ENCODE data around the gene CPED1. TPM values are rescaled to one million over a fixed set of nuclear protein-coding genes. Genes with fewer than 3 reads are reported as not detected.

The CPED1 gene
- total and polyA plus RNA-seq, 2 experiments from 2014 or later, result 0.17 to 0.47 TPM

DNA sequence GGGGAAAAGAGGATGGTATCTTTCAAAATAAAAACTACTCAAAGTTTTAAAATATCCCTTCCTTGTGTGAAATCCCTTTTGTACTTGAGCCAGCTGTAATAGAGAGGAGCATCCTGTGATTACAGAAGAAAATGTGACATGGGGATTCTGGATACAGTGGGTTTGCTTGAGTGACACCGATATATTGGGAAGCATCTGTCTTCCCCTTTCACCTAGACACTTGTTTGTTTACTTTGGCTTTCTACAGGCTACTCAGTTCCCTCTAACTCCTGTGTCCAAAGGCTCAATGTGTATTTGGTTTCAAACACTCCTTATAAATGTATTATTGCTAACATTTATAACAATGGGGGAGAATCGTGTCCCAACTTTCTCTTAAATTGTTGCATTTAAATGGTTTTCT lies 24.4 kb downstream of the CPED1 start (continued):
- TF ChIP-seq ZNF114 (CRISPR knock-in tag; IDR thresholded peaks at IDR 0.05), result no peak

DNA sequence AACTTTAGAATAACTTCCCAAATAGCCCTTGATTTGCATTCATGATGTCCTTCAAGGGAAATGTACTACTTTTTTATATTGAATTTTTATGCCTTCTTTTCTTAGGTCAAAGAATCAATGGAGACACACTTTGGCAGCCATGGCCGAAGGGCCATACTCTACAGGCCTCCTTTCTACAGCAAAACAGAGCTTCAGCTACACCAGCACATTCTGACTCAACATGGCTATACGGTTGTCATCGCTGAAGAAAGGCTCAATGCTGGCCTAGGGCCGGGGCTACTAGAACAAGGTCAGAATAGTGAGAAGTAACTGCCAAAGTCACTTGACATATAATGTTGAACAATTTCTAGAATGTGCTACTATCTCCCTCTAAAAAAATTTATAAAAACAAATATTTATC lies 27.0 kb downstream of the CPED1 start:
- Mint-ChIP-seq H3K27ac (no peak overlapping the region), H3K9me3 (no peaks in the 10 kb centered on the region), H3K4me1 (no peaks in the 10 kb centered on the region), H3K36me3 (ENCODE audit: low read depth) (no peaks in the 10 kb centered on the region), H3K4me3 (no peak overlapping the region), H3K27me3 (ENCODE audit: insufficient read depth, low read depth, poor library complexity) (no peaks in the 10 kb centered on the region)
- H3K4me2 ChIP-seq, result no peak overlapping the region
- no peak overlapping the region for H3K27ac ChIP-seq (ENCODE audit: low read depth)
- H3K36me3 ChIP-seq (ENCODE audit: insufficient read depth), result no peaks in the 10 kb centered on the region
- no peaks in the 10 kb centered on the region for H3K4me1 ChIP-seq (ENCODE audit: insufficient read depth)
- no peaks in the 10 kb centered on the region for H3K79me2 ChIP-seq (replicated peaks; ENCODE audit: insufficient read depth)
- no peaks in the 10 kb centered on the region for H3K27me3 ChIP-seq (ENCODE audit: insufficient read depth)
- H4K20me1 ChIP-seq (replicated peaks; ENCODE audit: insufficient read depth), result no peaks in the 10 kb centered on the region
- no peak overlapping the region for H2AFZ ChIP-seq
- ATAC-seq, result no peak
- no peak for DNase-seq (ENCODE audit: low spot score)
- H3K9me2 ChIP-seq (ENCODE audit: insufficient read depth), result no peaks in the 10 kb centered on the region
- TF ChIP-seq ZNF331 (CRISPR knock-in tag; IDR thresholded peaks at IDR 0.05; ENCODE audit: low read depth), result no peak
- TF ChIP-seq POLR2AphosphoS5 (IDR thresholded peaks at IDR 0.05; ENCODE audit: low read depth), result no peak
- no peak for TF ChIP-seq JUNB (IDR thresholded peaks at IDR 0.05; ENCODE audit: unreplicated experiment)
- TF ChIP-seq NANOG (IDR thresholded peaks at IDR 0.05; ENCODE audit: borderline replicate concordance), result no peak
- no peak for TF ChIP-seq EZH2phosphoT487 (IDR thresholded peaks at IDR 0.05; ENCODE audit: unreplicated experiment)
- no peak for TF ChIP-seq ZNF114 (CRISPR knock-in tag; IDR thresholded peaks at IDR 0.05)
- TF ChIP-seq, protein P1, sequence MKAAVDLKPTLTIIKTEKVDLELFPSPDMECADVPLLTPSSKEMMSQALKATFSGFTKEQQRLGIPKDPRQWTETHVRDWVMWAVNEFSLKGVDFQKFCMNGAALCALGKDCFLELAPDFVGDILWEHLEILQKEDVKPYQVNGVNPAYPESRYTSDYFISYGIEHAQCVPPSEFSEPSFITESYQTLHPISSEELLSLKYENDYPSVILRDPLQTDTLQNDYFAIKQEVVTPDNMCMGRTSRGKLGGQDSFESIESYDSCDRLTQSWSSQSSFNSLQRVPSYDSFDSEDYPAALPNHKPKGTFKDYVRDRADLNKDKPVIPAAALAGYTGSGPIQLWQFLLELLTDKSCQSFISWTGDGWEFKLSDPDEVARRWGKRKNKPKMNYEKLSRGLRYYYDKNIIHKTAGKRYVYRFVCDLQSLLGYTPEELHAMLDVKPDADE (IDR thresholded peaks at IDR 0.05), result no peak
- TF ChIP-seq, protein P2, sequence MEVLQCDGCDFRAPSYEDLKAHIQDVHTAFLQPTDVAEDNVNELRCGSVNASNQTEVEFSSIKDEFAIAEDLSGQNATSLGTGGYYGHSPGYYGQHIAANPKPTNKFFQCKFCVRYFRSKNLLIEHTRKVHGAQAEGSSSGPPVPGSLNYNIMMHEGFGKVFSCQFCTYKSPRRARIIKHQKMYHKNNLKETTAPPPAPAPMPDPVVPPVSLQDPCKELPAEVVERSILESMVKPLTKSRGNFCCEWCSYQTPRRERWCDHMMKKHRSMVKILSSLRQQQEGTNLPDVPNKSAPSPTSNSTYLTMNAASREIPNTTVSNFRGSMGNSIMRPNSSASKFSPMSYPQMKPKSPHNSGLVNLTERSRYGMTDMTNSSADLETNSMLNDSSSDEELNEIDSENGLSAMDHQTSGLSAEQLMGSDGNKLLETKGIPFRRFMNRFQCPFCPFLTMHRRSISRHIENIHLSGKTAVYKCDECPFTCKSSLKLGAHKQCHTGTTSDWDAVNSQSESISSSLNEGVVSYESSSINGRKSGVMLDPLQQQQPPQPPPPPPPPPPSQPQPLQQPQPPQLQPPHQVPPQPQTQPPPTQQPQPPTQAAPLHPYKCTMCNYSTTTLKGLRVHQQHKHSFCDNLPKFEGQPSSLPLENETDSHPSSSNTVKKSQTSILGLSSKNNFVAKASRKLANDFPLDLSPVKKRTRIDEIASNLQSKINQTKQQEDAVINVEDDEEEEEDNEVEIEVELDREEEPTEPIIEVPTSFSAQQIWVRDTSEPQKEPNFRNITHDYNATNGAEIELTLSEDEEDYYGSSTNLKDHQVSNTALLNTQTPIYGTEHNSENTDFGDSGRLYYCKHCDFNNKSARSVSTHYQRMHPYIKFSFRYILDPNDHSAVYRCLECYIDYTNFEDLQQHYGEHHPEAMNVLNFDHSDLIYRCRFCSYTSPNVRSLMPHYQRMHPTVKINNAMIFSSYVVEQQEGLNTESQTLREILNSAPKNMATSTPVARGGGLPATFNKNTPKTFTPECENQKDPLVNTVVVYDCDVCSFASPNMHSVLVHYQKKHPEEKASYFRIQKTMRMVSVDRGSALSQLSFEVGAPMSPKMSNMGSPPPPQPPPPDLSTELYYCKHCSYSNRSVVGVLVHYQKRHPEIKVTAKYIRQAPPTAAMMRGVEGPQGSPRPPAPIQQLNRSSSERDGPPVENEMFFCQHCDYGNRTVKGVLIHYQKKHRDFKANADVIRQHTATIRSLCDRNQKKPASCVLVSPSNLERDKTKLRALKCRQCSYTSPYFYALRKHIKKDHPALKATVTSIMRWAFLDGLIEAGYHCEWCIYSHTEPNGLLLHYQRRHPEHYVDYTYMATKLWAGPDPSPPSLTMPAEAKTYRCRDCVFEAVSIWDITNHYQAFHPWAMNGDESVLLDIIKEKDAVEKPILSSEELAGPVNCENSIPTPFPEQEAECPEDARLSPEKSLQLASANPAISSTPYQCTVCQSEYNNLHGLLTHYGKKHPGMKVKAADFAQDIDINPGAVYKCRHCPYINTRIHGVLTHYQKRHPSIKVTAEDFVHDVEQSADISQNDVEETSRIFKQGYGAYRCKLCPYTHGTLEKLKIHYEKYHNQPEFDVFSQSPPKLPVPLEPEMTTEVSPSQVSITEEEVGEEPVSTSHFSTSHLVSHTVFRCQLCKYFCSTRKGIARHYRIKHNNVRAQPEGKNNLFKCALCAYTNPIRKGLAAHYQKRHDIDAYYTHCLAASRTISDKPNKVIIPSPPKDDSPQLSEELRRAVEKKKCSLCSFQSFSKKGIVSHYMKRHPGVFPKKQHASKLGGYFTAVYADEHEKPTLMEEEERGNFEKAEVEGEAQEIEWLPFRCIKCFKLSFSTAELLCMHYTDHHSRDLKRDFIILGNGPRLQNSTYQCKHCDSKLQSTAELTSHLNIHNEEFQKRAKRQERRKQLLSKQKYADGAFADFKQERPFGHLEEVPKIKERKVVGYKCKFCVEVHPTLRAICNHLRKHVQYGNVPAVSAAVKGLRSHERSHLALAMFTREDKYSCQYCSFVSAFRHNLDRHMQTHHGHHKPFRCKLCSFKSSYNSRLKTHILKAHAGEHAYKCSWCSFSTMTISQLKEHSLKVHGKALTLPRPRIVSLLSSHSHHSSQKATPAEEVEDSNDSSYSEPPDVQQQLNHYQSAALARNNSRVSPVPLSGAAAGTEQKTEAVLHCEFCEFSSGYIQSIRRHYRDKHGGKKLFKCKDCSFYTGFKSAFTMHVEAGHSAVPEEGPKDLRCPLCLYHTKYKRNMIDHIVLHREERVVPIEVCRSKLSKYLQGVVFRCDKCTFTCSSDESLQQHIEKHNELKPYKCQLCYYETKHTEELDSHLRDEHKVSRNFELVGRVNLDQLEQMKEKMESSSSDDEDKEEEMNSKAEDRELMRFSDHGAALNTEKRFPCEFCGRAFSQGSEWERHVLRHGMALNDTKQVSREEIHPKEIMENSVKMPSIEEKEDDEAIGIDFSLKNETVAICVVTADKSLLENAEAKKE (CRISPR knock-in tag; IDR thresholded peaks at IDR 0.05), result no peak
- no peak for TF ChIP-seq STAT1 (IDR thresholded peaks at IDR 0.05; ENCODE audit: unreplicated experiment)
- TF ChIP-seq CREB1 (CRISPR knock-in tag; IDR thresholded peaks at IDR 0.05; ENCODE audit: low read depth), result no peak
- no peak for TF ChIP-seq EZH2 (IDR thresholded peaks at IDR 0.05; ENCODE audit: low read depth, unreplicated experiment)
- TF ChIP-seq, protein P3, sequence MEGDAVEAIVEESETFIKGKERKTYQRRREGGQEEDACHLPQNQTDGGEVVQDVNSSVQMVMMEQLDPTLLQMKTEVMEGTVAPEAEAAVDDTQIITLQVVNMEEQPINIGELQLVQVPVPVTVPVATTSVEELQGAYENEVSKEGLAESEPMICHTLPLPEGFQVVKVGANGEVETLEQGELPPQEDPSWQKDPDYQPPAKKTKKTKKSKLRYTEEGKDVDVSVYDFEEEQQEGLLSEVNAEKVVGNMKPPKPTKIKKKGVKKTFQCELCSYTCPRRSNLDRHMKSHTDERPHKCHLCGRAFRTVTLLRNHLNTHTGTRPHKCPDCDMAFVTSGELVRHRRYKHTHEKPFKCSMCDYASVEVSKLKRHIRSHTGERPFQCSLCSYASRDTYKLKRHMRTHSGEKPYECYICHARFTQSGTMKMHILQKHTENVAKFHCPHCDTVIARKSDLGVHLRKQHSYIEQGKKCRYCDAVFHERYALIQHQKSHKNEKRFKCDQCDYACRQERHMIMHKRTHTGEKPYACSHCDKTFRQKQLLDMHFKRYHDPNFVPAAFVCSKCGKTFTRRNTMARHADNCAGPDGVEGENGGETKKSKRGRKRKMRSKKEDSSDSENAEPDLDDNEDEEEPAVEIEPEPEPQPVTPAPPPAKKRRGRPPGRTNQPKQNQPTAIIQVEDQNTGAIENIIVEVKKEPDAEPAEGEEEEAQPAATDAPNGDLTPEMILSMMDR (conservative IDR thresholded peaks at IDR 0.05; ENCODE audit: low read depth in 2 of 2), result no peak
- TF ChIP-seq, protein P4, sequence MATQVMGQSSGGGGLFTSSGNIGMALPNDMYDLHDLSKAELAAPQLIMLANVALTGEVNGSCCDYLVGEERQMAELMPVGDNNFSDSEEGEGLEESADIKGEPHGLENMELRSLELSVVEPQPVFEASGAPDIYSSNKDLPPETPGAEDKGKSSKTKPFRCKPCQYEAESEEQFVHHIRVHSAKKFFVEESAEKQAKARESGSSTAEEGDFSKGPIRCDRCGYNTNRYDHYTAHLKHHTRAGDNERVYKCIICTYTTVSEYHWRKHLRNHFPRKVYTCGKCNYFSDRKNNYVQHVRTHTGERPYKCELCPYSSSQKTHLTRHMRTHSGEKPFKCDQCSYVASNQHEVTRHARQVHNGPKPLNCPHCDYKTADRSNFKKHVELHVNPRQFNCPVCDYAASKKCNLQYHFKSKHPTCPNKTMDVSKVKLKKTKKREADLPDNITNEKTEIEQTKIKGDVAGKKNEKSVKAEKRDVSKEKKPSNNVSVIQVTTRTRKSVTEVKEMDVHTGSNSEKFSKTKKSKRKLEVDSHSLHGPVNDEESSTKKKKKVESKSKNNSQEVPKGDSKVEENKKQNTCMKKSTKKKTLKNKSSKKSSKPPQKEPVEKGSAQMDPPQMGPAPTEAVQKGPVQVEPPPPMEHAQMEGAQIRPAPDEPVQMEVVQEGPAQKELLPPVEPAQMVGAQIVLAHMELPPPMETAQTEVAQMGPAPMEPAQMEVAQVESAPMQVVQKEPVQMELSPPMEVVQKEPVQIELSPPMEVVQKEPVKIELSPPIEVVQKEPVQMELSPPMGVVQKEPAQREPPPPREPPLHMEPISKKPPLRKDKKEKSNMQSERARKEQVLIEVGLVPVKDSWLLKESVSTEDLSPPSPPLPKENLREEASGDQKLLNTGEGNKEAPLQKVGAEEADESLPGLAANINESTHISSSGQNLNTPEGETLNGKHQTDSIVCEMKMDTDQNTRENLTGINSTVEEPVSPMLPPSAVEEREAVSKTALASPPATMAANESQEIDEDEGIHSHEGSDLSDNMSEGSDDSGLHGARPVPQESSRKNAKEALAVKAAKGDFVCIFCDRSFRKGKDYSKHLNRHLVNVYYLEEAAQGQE (IDR thresholded peaks at IDR 0.05; ENCODE audit: unreplicated experiment), result no peak
- H3F3A ChIP-seq (replicated peaks; ENCODE audit: low read depth), result no peaks in the 10 kb centered on the region
- H3K4me3 ChIP-seq, result no peak overlapping the region

All from GM23338 (cell line).